Measurements from ENCODE around the gene BCAR3.

BCAR3 gene

DNA sequence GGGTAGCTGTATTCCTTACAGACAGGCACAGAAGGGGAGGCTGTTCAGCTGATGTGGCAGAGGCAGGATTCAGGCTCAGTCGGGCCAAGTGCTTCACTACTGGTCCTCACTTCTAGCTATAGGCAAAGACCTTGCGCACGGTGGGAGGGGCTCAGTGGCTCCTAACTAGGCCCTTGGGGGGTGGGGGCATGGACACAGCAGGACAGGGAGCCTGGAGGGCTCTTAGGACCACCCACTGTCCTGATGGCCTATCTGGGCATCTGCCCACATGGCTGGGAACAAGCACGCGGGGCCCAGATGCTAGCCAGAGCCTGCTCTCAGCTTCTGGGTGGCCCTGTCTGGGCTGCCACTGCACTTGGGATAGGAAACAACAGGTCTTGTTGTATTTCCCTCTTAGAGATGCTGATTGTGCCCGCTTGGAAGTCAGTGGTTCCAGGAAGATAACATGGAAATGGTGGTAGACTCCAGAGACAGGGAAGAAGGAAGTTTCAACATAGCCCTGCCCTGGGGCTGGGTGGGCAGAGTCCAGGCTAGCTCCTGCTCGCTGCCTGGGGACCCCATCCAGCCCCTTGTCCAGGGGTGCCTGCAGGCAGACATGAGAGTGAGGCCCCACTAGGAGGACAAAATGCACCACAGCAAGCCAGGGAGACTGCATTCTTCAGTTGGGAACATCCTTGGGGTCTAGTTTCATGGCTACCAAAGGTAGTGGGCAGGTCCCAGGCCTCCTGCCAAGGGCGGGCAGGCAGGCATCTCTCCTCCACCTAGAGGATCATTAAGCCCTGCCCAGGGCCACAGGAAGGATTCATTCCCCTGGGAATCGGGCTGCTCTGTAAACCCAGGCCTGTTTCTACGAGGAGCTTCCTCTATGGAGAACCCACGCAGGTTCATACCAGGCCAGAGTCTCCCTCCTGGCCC, 102.5 kb downstream of the BCAR3 start:
- H3K4me3 ChIP-seq (ENCODE audit: low read depth, low read length), result no peak overlapping the region
- no peak for TF ChIP-seq CTCF (IDR thresholded peaks at IDR 0.05; ENCODE audit: low read depth, low read length, missing control alignments)
- in situ Hi-C loops (cut with HindIII; ENCODE audit: low sequenced_read_pairs), result no loop called here
- DNase-seq (ENCODE audit: low read depth), result no peak

DNA sequence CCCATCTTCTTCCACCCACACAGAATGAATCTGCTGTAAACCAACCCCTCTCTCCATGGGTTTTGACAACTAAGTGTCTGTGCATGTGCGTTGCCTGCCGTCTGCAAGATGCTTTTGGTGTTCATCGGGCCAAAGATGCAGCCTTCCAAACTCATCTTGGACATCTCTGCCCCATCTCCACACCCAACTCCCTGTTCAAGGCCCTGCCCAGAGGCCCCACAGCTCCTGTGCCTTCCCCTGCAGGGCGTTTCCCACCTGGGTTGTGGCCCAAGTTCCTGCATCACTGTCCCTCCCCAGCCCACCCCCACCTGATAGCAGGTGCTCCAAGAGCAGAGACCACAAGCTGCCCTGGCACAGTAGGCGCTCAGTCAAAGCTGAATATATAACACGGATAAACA, 103.2 kb downstream of the BCAR3 start:
- H3K4me3 ChIP-seq (ENCODE audit: low read depth, low read length), result no peak overlapping the region
- DNase-seq (ENCODE audit: low read depth), result no peak
- TF ChIP-seq CTCF (IDR thresholded peaks at IDR 0.05; ENCODE audit: low read depth, low read length, missing control alignments), result no peak
- in situ Hi-C loops (cut with HindIII; ENCODE audit: low sequenced_read_pairs), result no loop called here

GRCh38 chr1:93577536-93578432, 103.9 kb downstream of the BCAR3 start:
- no peak overlapping the region for H3K4me3 ChIP-seq (ENCODE audit: low read depth, low read length)

GRCh38 chr1:93576746-93577145, 104.9 kb downstream of the BCAR3 start:
- no peak for TF ChIP-seq CTCF (IDR thresholded peaks at IDR 0.05; ENCODE audit: low read depth, low read length, missing control alignments)
- no peak for DNase-seq (ENCODE audit: low read depth)
- in situ Hi-C loops (cut with HindIII; ENCODE audit: low sequenced_read_pairs), result no loop called here
- H3K4me3 ChIP-seq (ENCODE audit: low read depth, low read length), result no peak overlapping the region

More at GRCh38 chr1:93577536-93578432, 103.9 kb downstream of the BCAR3 start:
- no peak for TF ChIP-seq CTCF (IDR thresholded peaks at IDR 0.05; ENCODE audit: low read depth, low read length, missing control alignments)
- in situ Hi-C loops (cut with HindIII; ENCODE audit: low sequenced_read_pairs), result no loop called here
- no peak for DNase-seq (ENCODE audit: low read depth)

- TF ChIP-seq CTCF (IDR thresholded peaks at IDR 0.05; ENCODE audit: low read depth, low read length, missing control alignments), result no peak
- in situ Hi-C loops (cut with HindIII; ENCODE audit: low sequenced_read_pairs), result no loop called here
- DNase-seq (ENCODE audit: low read depth), result peak; percentile 92
- no peak overlapping the region for H3K4me3 ChIP-seq (ENCODE audit: low read depth, low read length)
Measured at GRCh38 chr1:93576346-93576745, 105.3 kb downstream of the BCAR3 start.

- in situ Hi-C loops (cut with HindIII; ENCODE audit: low sequenced_read_pairs), result no loop called here
- DNase-seq (ENCODE audit: low read depth), result peak; percentile 20
- TF ChIP-seq CTCF (IDR thresholded peaks at IDR 0.05; ENCODE audit: low read depth, low read length, missing control alignments), result no peak
- H3K4me3 ChIP-seq (ENCODE audit: low read depth, low read length), result no peak overlapping the region
Measured at GRCh38 chr1:93575621-93576284, 105.9 kb downstream of the BCAR3 start.
